COLO829 (cell line): ENCODE data around the gene VIPAS39.

ENCODE experiments used
- DNase-seq: peaks from one replicate; pipeline ENCODE4 v3.0.0; 2012; ENCODE audit warnings: low spot score

The VIPAS39 gene

DNA sequence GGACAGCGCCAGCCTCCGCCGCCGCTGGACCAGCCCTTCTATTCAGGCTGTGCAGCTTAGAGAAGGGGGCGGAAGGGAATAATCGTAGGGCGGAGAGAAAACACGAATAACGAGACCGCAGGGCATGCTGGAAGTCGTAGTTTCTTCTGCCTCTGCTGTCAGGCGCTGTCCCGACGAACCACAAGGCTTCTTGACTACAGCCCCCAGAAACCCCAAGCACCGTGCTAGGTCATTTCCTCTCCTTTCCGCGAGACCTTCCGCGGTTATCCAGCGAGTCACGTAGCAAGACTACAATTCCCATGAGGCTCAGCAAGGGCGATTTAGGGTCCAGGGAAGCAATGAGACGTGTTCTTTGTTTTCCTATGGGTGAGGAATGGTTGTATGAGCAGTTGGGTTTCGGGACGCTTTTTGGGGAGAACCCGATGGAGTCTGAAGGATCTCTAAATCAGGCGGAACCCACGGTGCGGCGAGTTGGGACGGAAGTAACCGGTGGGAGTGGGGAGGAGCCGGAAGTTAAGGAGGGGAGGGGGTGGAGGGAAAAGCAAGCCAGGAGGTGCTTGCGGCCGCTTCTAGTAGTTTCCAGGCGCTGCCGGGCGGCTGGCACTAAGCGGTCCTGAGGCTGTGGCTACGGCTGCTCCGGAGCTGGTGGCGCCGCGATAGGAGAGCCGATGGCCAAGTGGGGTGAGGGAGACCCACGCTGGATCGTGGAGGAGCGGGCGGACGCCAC is at the start of gene VIPAS39, which contains the start of gene AHSA1:
TSS of gene VIPAS39 (minus strand) at position 80 of the 727 bp plus-strand sequence. CDS start 3,499 bp downstream, outside the sequence.
TSS of gene AHSA1 (plus strand) at position 572 of the 727 bp plus-strand sequence. CDS start at position 669, 97 bp downstream.
- DNase-seq = peak; percentile 93

DNA sequence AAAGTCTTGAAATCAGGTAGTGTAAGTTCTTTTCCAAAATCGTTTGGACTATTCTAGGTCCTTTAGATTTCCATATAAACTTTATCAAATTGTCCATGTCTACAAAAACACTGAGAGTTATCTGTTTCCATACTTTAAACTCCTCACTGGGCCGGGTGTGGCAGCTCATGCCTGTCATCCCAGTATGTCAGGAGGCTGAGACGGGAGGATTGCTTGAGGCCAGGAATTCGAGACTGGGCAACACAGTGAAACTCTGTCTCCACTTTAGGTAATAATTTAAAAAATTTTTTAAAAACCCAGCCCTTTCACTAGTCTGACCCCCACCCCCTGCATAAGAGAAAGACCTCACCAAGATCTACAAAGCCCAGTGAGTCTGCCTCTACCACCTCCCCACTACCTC is 47.6 kb upstream of the VIPAS39 start:
- no peak for DNase-seq

DNA sequence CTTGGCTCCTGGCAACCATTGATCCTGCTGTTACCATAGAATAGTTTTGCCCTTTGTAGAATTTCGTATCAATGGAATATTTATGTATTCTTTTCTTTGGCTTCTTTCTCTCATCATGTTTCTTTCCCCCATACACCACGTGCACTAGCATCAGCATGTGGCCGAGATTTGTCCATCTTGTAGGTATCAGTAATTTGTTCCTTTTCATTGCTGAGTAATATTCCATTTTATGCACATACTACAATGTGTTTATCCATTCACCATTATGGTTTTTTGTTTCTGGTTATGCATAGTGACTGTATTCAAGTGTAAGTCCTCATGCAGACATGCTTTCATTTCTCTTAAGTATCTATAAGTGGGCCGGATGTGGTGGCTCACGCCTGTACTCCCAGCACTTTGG is 45.7 kb upstream of the VIPAS39 start:
- no peak for DNase-seq

DNA sequence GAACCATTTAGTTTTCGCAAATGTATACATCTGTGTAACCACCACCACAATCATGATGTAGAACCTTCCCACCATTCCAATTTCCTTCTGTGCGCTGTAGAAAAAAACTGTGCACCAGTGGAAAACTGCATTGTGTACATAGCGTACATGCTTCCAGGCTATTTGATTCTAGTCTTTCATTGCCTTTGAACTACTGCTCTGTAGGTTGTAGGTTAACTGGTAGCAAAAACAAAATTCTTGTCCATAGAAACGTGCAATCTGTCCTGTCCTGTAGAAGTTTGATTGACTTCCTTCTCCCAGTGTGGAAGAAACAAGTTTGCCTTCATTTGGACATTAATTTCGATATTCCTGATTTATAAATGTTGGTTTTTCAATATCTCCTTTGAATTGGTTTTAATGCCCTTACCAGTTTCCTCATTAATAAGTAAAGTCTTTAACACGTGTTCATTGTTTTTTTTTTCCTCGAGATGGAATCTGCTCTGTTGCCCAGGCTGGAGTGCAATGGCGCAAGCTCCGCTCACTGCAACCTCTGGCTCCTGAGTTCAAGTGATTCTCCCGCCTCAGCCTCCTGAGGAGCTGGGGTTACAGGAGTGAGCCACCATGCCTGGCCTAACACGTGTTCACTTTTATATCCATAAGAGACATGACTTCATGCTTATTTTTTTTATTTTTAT is 44.8 kb upstream of the VIPAS39 start:
- DNase-seq = no peak

DNA sequence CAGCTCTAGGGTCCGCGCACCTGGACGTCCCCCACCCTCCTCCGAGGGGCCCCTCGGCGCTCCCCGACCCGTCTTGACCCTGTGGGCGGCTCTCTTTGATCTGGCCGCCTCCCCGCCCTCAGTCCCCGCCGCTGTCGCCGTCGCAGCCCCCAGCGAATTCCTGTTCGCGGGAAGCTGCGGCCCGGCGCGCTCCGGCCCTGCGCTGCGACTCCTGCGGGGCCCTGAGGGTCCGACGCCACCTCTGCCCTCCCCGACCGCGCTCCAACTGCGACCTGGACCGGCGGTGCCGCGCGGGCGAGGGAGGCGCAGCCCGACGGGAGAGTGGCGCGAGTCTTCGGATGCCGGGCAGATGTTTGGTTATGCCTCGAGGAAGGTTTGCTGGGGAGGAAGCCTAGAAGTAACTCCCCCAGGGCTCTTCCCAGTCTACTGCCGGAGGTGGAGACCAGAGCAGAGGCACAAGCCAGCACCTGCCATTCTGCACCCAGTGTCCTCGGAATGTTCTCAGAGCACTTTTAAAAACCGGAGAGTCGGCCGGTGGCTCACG is 41.7 kb upstream of the VIPAS39 start:
- no peak for DNase-seq

DNA sequence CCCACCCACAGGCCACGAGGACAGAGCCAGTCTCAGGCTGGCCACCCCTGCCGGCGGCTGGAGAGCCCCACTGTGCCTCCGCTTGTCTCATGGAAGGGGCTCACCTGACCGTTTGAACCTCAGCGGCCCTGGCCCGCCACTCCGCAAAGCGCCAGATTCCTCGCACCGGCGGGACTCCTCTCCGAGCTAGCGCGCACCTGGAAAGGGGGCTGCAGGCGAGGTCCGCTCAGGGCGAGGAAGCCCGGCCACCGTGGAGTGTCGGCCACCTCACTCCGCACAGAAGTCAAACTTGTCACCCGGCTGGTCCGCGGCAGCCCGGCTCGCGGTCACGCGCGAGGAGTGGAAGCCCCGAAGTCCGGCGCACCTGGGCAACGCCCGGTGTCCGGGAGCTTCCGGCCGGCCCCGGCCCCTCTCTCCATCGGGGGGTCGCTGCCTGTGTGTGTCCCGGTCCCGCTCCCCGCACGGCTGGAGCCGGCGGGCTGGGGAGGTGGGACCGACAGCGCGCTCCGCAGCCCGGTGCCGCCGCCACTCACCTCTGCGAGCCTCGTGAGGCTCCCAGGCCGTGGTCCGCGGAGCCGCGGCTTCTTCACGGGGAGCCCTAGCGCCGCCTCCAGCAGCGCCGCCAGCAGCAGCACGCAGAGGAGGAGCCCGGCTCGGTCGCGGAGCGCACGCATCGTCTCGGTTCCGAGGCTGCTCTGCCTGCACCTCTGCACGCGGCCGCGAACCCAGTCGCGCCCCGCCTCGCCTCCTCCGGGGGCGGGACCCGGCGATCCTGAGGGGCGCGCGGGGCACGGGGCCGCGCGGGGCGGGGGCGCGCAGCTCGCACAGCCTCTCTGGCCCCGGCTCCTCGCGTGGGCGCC is 40.9 kb upstream of the VIPAS39 start, which contains the start of gene ISM2:
TSS of gene ISM2 (minus strand) at position 697 of the 860 bp plus-strand sequence. CDS start at position 674, 23 bp downstream.
- peak; percentile 17 for DNase-seq

DNA sequence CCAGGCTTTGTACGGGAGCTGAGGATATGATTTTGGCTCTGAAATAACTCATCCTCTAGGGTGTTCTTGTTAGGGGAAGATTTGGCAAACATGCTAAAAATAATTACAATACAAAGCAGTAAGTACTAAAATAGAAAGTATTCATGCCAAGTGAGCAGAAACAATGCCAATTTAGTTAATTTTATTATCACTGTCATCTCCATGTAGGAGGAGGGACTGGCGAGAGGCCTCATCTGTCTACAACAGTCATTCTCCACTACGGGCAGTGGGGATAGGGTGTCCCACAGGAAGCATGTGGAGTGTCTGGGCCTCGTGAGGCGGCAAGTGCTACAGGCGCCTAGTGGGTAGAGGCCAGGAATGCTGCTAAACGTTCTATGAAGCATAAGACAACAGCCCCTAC is 37.9 kb upstream of the VIPAS39 start:
- DNase-seq = no peak

DNA sequence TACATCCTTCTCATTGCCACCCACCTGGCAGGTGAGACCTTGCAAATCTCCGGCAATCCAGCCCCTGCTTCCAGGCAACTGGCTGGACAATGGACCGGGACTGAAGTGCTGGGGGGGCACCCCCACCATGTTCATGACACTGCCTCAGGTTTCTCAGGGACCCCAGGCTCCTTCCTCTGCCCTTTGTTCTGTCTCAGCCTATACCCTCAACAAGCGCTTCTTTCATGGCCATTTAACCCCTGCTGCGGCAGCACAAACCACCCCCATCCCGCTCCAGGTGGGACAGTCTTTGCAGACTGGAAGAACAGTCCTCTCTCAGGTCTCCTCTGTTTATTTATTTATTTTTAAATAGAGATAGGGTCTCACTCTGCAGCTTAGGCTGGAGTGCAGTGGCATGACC is 33.7 kb upstream of the VIPAS39 start:
- no peak for DNase-seq

DNA sequence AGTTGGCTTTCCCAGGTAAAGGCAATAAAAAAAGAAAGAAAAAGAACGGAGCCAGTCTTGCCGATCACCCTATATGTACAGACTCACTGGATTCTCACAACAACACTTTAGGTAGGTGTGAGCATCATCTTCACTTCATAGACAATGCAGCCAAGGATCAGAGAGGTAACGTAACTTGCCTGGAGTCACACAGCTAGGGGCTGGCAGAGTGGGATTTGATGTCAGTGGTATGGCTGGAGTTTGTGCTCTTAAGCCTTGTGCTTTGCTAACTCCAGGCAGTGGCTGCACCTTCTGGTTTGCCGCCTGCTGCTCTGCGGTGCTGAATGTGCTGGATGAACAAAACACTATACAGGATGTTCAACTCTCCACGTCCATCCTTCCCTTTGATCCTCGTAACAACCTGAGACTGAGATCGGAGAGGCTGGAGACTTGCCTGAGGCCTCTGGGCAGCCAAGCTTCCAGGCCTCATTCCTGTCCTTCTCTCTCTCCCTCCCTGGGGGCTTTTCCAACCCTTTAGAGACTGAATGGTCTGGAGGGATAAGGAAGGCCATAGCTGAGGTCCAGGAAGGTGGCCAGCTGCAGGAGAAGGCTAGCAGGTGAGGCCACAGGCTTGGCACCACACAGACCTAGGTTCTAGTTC is 33.1 kb upstream of the VIPAS39 start:
- no peak for DNase-seq

DNA sequence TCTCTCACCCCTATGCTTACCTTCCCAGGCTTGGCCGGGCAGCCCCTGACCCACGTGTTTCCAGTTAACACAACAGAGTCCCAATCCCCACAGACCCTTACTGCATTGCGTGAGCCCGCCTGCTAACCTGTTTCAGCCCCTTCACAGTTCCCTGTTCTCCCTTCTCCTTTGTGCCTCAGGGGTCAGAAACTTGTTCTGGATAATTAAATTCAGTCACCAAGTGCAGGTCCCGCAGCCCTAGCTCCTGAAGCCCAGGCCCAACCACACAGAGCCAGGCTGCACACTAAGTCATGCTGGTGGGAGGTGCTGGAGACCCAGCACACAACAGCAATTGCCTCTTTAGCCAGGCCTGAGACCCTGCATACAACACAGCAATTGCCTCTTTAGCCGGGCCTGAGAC is 31.6 kb upstream of the VIPAS39 start:
- DNase-seq = no peak

DNA sequence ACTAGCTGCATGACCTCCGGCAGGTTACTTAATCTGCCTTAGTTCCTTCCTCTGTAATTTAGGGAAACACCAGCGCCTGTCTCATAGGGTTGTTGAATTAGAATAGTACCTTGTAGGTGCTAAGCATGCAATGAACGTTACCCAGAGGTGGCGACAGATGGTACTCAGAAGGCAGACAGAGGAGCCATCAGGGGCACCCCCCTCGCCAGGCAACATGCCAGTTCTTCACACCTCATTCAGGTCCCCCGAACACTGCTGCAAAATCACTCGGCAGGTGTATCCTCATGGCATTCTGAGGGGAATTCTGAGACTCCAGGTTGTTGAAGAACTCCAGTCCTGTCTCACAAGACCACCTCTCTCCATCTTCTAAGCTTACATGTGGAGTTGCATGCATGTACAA is 31.2 kb upstream of the VIPAS39 start:
- no peak for DNase-seq

DNA sequence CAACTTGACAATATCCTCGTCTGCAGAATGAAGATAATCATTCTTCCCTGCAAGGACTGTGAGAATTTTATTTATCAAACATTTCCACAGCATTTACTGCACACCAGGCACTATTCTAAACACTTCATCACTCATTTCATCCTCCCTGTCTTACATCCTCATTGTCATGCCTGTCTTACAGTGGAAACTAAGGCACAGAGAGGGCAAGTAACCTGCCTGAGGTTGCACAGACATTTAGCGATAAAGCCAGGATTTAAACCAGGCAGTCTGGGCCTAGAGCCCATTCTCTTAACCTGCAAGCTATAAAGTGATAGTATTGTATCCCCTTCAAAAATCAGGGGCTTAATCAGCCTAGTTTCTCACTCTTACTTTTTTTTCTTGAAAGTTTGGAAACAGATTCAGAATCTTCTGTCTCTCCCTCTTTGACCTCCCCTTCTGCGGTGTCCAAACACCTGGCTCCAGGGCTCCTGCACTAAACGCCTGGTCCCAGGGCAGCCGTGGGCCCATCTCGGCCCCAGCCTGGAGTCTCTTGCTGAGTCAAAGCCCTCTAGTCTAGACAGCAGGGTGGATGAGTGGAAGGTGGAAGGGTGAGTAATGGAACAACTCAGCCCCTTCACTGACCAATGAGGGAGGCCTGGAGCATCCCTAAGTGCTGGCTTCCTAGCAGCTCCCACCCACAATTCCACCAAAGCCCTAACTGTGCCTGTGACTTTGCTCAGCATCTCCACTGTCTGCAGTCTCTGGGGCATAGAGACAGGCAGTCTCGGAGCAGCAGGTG is 28.7 kb upstream of the VIPAS39 start:
- no peak for DNase-seq

DNA sequence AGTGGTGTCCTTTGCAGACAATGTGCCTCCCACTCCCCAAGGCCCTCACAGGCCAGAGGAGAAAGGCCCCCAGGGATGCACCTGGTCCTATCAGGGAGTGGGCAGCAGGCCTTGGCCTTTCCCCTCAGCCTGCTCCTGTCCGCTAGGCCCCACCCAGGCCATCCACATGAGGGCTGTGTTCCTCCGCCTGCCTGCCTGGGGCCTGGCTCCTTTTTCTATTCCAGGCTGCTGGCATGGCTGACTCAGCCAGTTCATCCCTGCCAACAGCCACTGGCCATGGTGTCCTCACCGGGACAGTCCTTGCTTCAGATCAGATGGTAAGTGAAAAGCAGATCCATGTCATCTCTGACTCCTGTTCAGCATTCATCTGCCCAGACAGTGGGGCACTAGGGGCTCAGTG is 27.9 kb upstream of the VIPAS39 start:
- no peak for DNase-seq

DNA sequence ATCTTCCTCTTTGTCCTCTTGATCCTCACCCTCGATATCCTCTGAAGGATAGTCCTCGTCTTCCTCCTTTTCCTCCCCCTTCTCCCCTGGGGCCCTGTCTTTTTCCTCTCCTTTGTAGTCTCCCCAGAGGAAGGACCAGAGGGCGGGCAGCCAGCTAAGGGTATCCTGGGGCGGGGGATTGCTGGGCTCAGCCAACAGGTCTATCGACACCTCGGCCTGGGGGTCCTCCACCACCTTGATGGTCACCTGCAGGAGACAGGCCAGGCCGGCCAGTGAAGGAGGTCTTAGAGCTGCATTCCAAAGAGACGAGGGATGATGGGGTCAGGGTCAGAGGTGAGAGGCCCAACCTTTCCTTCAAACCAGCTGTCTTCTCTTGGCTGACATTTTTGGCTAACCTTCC is 25.0 kb upstream of the VIPAS39 start:
- DNase-seq = no peak

DNA sequence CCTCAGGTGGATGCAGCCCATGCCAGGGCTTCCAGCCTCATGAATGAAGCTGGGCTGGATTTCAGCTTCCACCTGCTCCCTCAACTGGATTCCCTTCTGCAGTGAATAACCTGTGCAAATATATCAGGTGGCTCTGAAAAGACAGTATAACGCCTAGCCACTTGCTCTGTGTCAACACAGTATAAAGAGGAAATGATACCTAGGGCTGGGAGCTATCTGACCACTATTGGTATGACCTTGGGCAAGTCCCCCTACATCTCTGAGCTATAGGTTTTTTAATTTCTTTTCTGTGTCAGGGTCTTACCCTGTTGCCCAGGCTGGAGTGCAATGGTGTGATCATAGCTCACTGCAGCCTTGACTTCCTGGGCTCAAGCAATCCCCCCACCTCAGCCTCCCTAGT is 21.4 kb upstream of the VIPAS39 start:
- DNase-seq = no peak

DNA sequence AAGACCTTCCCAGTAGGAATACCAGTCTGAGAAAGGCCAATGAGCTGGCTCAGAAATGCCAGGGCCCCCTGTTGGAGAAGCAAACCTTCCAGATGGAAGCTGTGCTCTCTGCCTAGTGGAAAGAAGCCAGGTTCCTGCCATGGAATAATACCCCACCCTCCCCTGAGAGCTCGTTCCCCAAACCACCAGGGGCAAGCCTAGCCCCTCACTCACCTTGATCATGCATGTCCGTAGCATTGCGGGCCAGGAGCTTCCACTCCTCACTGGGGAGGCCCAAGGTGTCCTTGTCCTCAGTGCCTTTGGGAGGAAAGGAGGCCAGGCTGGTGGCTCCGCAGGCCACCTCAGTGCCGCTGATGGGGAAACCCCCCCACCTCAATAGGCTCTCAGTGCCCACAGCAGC is 20.6 kb upstream of the VIPAS39 start:
- DNase-seq = no peak

DNA sequence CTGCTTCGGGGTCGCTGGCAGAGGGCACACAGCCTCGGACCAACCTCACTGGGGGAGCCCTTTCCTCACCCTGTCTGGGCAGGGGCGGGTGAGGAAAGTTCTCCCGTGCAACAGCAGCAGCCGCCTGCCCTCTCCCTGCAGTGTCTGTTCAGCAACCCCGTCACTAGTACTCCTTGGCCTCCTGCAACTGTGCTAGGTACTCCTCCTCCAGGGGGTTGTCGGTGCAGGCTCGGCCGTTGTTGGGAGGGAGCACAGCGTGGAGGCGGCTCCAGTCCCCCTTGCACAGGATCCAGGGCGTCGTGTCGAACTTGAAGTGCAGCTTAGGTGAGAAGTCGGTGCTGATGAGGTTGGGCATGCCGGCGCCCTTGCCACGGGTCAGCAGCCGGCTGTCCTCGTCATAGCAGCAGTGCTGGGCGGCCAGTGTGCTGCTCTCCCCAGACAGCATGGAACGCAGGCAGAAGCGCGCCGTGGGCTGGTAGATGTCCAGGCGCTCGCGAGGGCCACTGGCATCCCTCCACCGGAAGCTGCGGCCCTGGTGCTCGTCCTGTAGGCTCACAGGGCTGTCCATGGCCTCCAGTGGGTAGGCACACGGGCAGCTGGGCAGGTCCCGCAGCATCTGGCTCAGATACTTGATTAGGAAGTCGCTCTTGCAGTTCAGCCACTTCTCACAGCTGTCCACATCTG is 18.2 kb upstream of the VIPAS39 start:
- DNase-seq = no peak

DNA sequence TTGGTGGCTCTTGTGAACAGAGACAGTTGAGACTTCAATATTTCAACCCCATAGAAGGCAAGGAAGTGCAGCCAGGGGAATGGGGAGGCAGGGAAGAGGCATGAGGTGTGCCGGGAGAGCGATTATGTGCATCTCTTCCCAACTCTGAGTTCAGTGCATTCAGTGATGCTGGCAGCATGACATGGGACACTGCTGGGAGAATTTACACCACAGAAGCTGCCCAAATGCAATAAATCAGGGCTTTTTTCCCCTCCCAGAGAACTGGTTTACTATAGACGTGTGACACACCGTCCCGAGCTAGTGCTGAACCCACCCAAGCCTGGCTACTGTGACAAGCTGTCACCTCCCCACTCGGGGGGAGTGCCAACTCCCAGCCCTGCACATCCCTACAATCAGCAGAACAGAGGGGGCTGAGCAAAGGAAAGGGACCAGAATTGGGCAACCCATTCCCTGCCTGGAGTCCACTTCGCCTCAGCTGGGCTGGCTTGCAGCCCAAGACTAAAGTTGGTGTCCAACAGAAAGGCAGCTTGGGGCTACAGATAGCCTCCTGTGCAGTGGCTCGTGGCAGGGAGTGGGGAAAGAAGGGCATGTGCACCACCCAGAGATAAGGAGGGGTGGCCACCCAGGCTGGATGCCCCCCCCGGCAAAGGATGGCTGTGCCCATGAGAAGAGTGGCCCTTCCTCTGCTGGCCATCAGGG is 17.2 kb upstream of the VIPAS39 start:
- no peak for DNase-seq

DNA sequence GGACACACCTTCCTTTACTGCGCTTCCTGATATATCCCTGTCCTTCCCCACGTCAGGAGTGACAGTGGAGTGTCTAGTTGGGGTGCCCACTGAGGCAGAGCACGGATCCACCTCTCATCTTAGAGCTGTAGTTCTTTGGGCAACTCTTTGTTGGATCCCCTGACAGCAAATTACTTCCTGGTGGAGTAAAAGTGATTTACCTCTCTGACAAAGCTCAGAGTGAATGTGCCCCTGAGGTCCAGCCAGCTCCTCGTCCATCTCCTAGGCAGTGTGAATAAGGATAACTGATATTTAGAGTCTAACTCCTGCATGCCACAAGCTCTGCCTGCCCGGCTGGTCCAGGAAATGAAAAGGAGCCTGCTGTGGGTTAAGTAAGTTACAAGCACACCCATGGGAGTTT is 16.5 kb upstream of the VIPAS39 start:
- DNase-seq = no peak
